BE2C (cell line): ENCODE measurements around the gene ARHGEF19.
A peak's percentile ranks its signal among the peaks of the same experiment; 100 is the strongest.

Experiments
- DNase-seq: peaks from one replicate; pipeline ENCODE4 v3.0.0-alpha.2; 2020
- H3K27me3 ChIP-seq: fragments of 250-450 bp; sonication (Bioruptor Pico); 2 replicates; pipeline ENCODE4 v1.5.1; 2020; ENCODE audit warnings: mild to moderate bottlenecking
- H3K36me3 ChIP-seq: fragments of 250-450 bp; sonication (Bioruptor Pico); 2 replicates; pipeline ENCODE4 v1.5.1; 2020; ENCODE audit warnings: mild to moderate bottlenecking
- H3K4me1 ChIP-seq: fragments of 250-450 bp; sonication (Bioruptor Pico); 2 replicates; pipeline ENCODE4 v1.5.1; 2020
- H3K4me3 ChIP-seq: 2 replicates; pipeline ENCODE4 v1.5.1; 2011; ENCODE audit warnings: low read depth, low read length
- H3K9me3 ChIP-seq: fragments of 250-450 bp; sonication (Bioruptor Pico); 2 replicates; pipeline ENCODE4 v1.5.1; 2020
- CTCF ChIP-seq: IDR thresholded peaks from 2 replicates; pipeline ENCODE4 v1.5.1; 2012; ENCODE audit warnings: mild to moderate bottlenecking, low read depth, low read length

Gene ARHGEF19

GRCh38 chr1:16207318-16208269 lies 4.9 kb downstream of the ARHGEF19 start:
- DNase-seq: no peak
- Histone ChIP-seq H3K4me1 (peaks cover 12% of the 10 kb centered on the region), H3K4me3 (peak overlapping the region; percentile 43), H3K27me3 (no peaks in the 10 kb centered on the region), H3K36me3 (no peaks in the 10 kb centered on the region), H3K9me3 (no peaks in the 10 kb centered on the region)
- no peak for TF ChIP-seq CTCF

- Histone ChIP-seq H3K4me1 (peaks cover 12% of the 10 kb centered on the region), H3K36me3 (no peaks in the 10 kb centered on the region), H3K4me3 (peak overlapping the region; percentile 45), H3K27me3 (no peaks in the 10 kb centered on the region), H3K9me3 (no peaks in the 10 kb centered on the region)
- DNase-seq: peak; percentile 95
- TF ChIP-seq CTCF: no peak
Observed at GRCh38 chr1:16206547-16207317, 5.7 kb downstream of the ARHGEF19 start.

- Histone ChIP-seq H3K36me3 (no peaks in the 10 kb centered on the region), H3K27me3 (no peaks in the 10 kb centered on the region), H3K4me3 (peak overlapping the region; percentile 45), H3K9me3 (no peaks in the 10 kb centered on the region), H3K4me1 (peaks cover 12% of the 10 kb centered on the region)
- DNase-seq: no peak
- TF ChIP-seq CTCF: no peak
Observed at GRCh38 chr1:16205891-16206546, 6.4 kb downstream of the ARHGEF19 start.

- TF ChIP-seq CTCF: no peak
- Histone ChIP-seq H3K4me3 (no peak overlapping the region), H3K36me3 (no peaks in the 10 kb centered on the region), H3K4me1 (peaks cover 12% of the 10 kb centered on the region), H3K9me3 (no peaks in the 10 kb centered on the region), H3K27me3 (no peaks in the 10 kb centered on the region)
- no peak for DNase-seq
Observed at GRCh38 chr1:16205334-16205671, 7.1 kb downstream of the ARHGEF19 start.

GRCh38 chr1:16204634-16205333 lies 7.7 kb downstream of the ARHGEF19 start:
- no peaks in the 10 kb centered on the region for H3K9me3 ChIP-seq
- no peak overlapping the region for H3K4me3 ChIP-seq
- TF ChIP-seq CTCF: peak; percentile 53
- peak; percentile 58 for DNase-seq
- no peaks in the 10 kb centered on the region for H3K27me3 ChIP-seq
- peaks cover 12% of the 10 kb centered on the region for H3K4me1 ChIP-seq
- no peaks in the 10 kb centered on the region for H3K36me3 ChIP-seq
